ENCODE results near the gene MGST2. TPM values are rescaled to one million over a fixed set of nuclear protein-coding genes. Genes with fewer than 3 reads are reported as not detected.

Gene MGST2
- total RNA-seq, 1 experiment from 2014 or later = 14.9 TPM

- TF ChIP-seq, protein P1, sequence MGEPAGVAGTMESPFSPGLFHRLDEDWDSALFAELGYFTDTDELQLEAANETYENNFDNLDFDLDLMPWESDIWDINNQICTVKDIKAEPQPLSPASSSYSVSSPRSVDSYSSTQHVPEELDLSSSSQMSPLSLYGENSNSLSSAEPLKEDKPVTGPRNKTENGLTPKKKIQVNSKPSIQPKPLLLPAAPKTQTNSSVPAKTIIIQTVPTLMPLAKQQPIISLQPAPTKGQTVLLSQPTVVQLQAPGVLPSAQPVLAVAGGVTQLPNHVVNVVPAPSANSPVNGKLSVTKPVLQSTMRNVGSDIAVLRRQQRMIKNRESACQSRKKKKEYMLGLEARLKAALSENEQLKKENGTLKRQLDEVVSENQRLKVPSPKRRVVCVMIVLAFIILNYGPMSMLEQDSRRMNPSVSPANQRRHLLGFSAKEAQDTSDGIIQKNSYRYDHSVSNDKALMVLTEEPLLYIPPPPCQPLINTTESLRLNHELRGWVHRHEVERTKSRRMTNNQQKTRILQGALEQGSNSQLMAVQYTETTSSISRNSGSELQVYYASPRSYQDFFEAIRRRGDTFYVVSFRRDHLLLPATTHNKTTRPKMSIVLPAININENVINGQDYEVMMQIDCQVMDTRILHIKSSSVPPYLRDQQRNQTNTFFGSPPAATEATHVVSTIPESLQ (CRISPR knock-in tag; IDR thresholded peaks at IDR 0.05) = no peak
Measured at GRCh38 chr4:139753686-139754085, 88.1 kb downstream of the MGST2 start (continued).

Other genes with a start within 250 kb of the MGST2 start
- gene RAB33B, start 211.7 kb upstream of the MGST2 start, total RNA-seq (2021) = 5.7 to 7.5 TPM (median 6.5 TPM) in 3 replicates
- 4.6 to 5.6 TPM (median 4.9 TPM) in 3 replicates for gene SETD7, start 109.6 kb upstream of the MGST2 start, total RNA-seq (2021)